Neural cell (in vitro differentiated cells): ENCODE results near the gene CFAP161. TPM values are rescaled to one million over a fixed set of nuclear protein-coding genes. Genes with fewer than 3 reads are reported as not detected.

Source experiments
- H2AFZ ChIP-seq: fragments of 200-600, 300-800 bp; sonication (generic), shearing (Covaris generic); 2 replicates; pipeline ENCODE4 v1.6.0; 2014; ENCODE audit warnings: low read depth, mild to moderate bottlenecking, antibody characterized with exemption, low read length, moderate library complexity
- H3F3A ChIP-seq: fragments of 200-600 bp; shearing (Covaris generic); 2 replicates; pipeline ENCODE4 v1.6.1; 2016; ENCODE audit warnings: mild to moderate bottlenecking, moderate library complexity, mixed read lengths, antibody characterized with exemption, low read length; ENCODE audit not compliant: insufficient read depth, poor library complexity, severe bottlenecking
- H3K27ac ChIP-seq: fragments of 200-600, 300-800 bp; sonication (generic), shearing (Covaris generic); 2 replicates; pipeline ENCODE4 v1.5.1; 2014; ENCODE audit warnings: mild to moderate bottlenecking, low read length, moderate library complexity
- H3K27me3 ChIP-seq: fragments of 300-800, 200-600 bp; sonication (generic), shearing (Covaris generic); 2 replicates; pipeline ENCODE4 v1.6.0; 2014; ENCODE audit warnings: mild to moderate bottlenecking, low read depth, low read length, moderate library complexity; ENCODE audit not compliant: insufficient read depth
- H3K36me3 ChIP-seq: fragments of 300-800, 200-600 bp; sonication (generic), shearing (Covaris generic); 2 replicates; pipeline ENCODE4 v1.5.1; 2014; ENCODE audit warnings: mild to moderate bottlenecking, antibody characterized with exemption, low read length, moderate library complexity; ENCODE audit not compliant: insufficient read depth
- H3K4me2 ChIP-seq: fragments of 300-800, 200-600 bp; sonication (generic), shearing (Covaris generic); 2 replicates; pipeline ENCODE4 v1.6.0; 2014; ENCODE audit warnings: mild to moderate bottlenecking, low read length
- H3K4me3 ChIP-seq: fragments of 300-800, 200-600 bp; sonication (generic), shearing (Covaris generic); 2 replicates; pipeline ENCODE4 v1.5.1; 2014; ENCODE audit warnings: mild to moderate bottlenecking, low read length, moderate library complexity
- H3K79me2 ChIP-seq: fragments of 200-600 bp; shearing (Covaris generic); replicated peaks from 2 replicates; pipeline ENCODE4 v1.6.0; 2014; ENCODE audit warnings: mild to moderate bottlenecking, low read length, moderate library complexity; ENCODE audit not compliant: insufficient read depth
- H3K9ac ChIP-seq: fragments of 300-800, 200-600 bp; sonication (generic), shearing (Covaris generic); 2 replicates; pipeline ENCODE4 v1.6.1; 2016; ENCODE audit warnings: mild to moderate bottlenecking, low read length, mixed read lengths
- H3K9me2 ChIP-seq: fragments of 200-600 bp; shearing (Covaris generic); 2 replicates; pipeline ENCODE4 v1.6.1; 2016; ENCODE audit warnings: mild to moderate bottlenecking, low read length, mixed read lengths; ENCODE audit not compliant: insufficient read depth
- H3K9me3 ChIP-seq: fragments of 200-600, 300-800 bp; sonication (generic), shearing (Covaris generic); 2 replicates; pipeline ENCODE4 v1.6.1; 2016; ENCODE audit warnings: mild to moderate bottlenecking, mixed run types, low read length, moderate library complexity, mixed read lengths
- H4K20me1 ChIP-seq: fragments of 200-600 bp; shearing (Covaris generic); 2 replicates; pipeline ENCODE4 v1.6.1; 2016; ENCODE audit warnings: mild to moderate bottlenecking, mixed run types; ENCODE audit not compliant: insufficient read depth
- CTCF ChIP-seq: fragments of 450-650 bp; IDR thresholded peaks from 2 replicates; pipeline ENCODE4 v1.5.1; 2014; ENCODE audit warnings: antibody characterized with exemption, mild to moderate bottlenecking, moderate library complexity; ENCODE audit not compliant: poor library complexity, severe bottlenecking
- EP300 ChIP-seq: fragments of 450-650 bp; conservative IDR thresholded peaks from 2 replicates; pipeline ENCODE4 v1.6.1; 2014; ENCODE audit warnings: antibody characterized with exemption, mild to moderate bottlenecking, moderate library complexity; ENCODE audit not compliant: poor library complexity, severe bottlenecking
- EZH2 ChIP-seq: fragments of 200-600, 300-800 bp; shearing (Covaris generic), sonication (generic); IDR thresholded peaks from 2 replicates; pipeline ENCODE4 v1.6.1; 2014; ENCODE audit warnings: antibody characterized with exemption, low read length, borderline replicate concordance, mild to moderate bottlenecking; ENCODE audit not compliant: insufficient read depth, poor library complexity, severe bottlenecking
- MXI1 ChIP-seq: fragments of 450-650 bp; conservative IDR thresholded peaks from 2 replicates; pipeline ENCODE4 v1.6.1; 2014; ENCODE audit warnings: antibody characterized with exemption, mild to moderate bottlenecking; ENCODE audit not compliant: poor library complexity, severe bottlenecking
- POLR2AphosphoS5 ChIP-seq: IDR thresholded peaks from 2 replicates; pipeline ENCODE4 v1.6.1; 2012
- RAD21 ChIP-seq: fragments of 450-650 bp; conservative IDR thresholded peaks from 2 replicates; pipeline ENCODE4 v1.6.1; 2014; ENCODE audit warnings: antibody characterized with exemption, mild to moderate bottlenecking, moderate library complexity
- REST ChIP-seq: IDR thresholded peaks from 2 replicates; pipeline ENCODE4 v1.6.1; 2012; ENCODE audit warnings: borderline replicate concordance
- SMC3 ChIP-seq: fragments of 450-650 bp; conservative IDR thresholded peaks from 2 replicates; pipeline ENCODE4 v1.6.1; 2014; ENCODE audit warnings: antibody characterized with exemption, mild to moderate bottlenecking, moderate library complexity; ENCODE audit not compliant: poor library complexity
- TAF1 ChIP-seq: IDR thresholded peaks from 2 replicates; pipeline ENCODE4 v1.6.1; 2012; ENCODE audit warnings: low read depth
- polyA plus RNA-seq: library from polyadenylated mRNA; depleted of rRNA; stranded (reverse); fragments of >200 nt; gene quantifications from 2 replicates; pipeline ENCODE4 v1.2.3, GENCODE V29; 2014

CFAP161 gene
- polyA plus RNA-seq, 1 donor from 2014 or later: not detected

GRCh38 chr15:81163961-81164800 is 30.1 kb downstream of the CFAP161 start:
- TF ChIP-seq CTCF: no peak
- TF ChIP-seq POLR2AphosphoS5: no peak
- no peak for TF ChIP-seq REST
- TF ChIP-seq MXI1: no peak
- no peak for TF ChIP-seq SMC3
- no peak for TF ChIP-seq TAF1
- no peak for TF ChIP-seq EZH2
- no peak for TF ChIP-seq EP300
- no peak for TF ChIP-seq RAD21
- no peaks in the 10 kb centered on the region for H3F3A ChIP-seq
- H2AFZ ChIP-seq: no peak overlapping the region
- no peaks in the 10 kb centered on the region for H3K27me3 ChIP-seq
- no peak overlapping the region for H3K4me2 ChIP-seq
- H3K9ac ChIP-seq: no peak overlapping the region
- H3K79me2 ChIP-seq: no peaks in the 10 kb centered on the region
- no peaks in the 10 kb centered on the region for H3K9me3 ChIP-seq
- H3K36me3 ChIP-seq: no peaks in the 10 kb centered on the region
- H3K4me3 ChIP-seq: no peak overlapping the region
- H4K20me1 ChIP-seq: no peaks in the 10 kb centered on the region
- no peak overlapping the region for H3K27ac ChIP-seq
- no peaks in the 10 kb centered on the region for H3K9me2 ChIP-seq

GRCh38 chr15:81165535-81165934 is 31.5 kb downstream of the CFAP161 start:
- no peak for TF ChIP-seq CTCF
- no peak for TF ChIP-seq RAD21
- no peak for TF ChIP-seq POLR2AphosphoS5
- no peak for TF ChIP-seq REST
- no peak for TF ChIP-seq EZH2
- TF ChIP-seq TAF1: no peak
- no peak for TF ChIP-seq EP300
- no peak for TF ChIP-seq SMC3

More at GRCh38 chr15:81165535-81165934, 31.5 kb downstream of the CFAP161 start:
- H3K4me3 ChIP-seq: no peak overlapping the region
- H3K79me2 ChIP-seq: no peaks in the 10 kb centered on the region
- H3F3A ChIP-seq: no peaks in the 10 kb centered on the region
- no peak overlapping the region for H3K4me2 ChIP-seq
- H2AFZ ChIP-seq: no peak overlapping the region
- H3K9me2 ChIP-seq: no peaks in the 10 kb centered on the region
- H3K36me3 ChIP-seq: no peaks in the 10 kb centered on the region
- no peak overlapping the region for H3K9ac ChIP-seq
- no peaks in the 10 kb centered on the region for H3K9me3 ChIP-seq
- H4K20me1 ChIP-seq: no peaks in the 10 kb centered on the region
- no peaks in the 10 kb centered on the region for H3K27me3 ChIP-seq
- H3K27ac ChIP-seq: no peak overlapping the region
